Heart left ventricle (tissue), 16 donors: ENCODE data around the gene XPO1. TPM values are rescaled to one million over a fixed set of nuclear protein-coding genes. Genes with fewer than 3 reads are reported as not detected.

Experiments used
- ATAC-seq, 4 donors: fragments of 200-7000 bp; cut with Tn5 transposase; one replicate each; pipeline ENCODE4 v1.9.1; 2020 to 2022; ENCODE audit warnings: moderate library complexity in 4 of 4, mild to moderate bottlenecking in 3 of 4, moderate number of reproducible peaks in 1 of 4
- DNase-seq, 5 donors: peaks; one replicate each; pipeline ENCODE4 v3.0.0-alpha.2; 2020
- H3K27ac ChIP-seq, 12 donors: fragments of 200-600 bp; sonication (generic) in 4 of 12; one replicate each; pipeline versions ENCODE4 v1.5.0 to v1.8.0; 2016 to 2022; ENCODE audit warnings: mild to moderate bottlenecking in 2 of 12
- H3K27me3 ChIP-seq, 9 donors: fragments of 200-600 bp; sonication (generic) in 2 of 9; one replicate each; pipeline versions ENCODE4 v1.5.1 to v1.8.0; 2016 to 2022; ENCODE audit warnings: mild to moderate bottlenecking in 3 of 9
- H3K36me3 ChIP-seq, 9 donors: fragments of 200-600 bp; sonication (generic) in 2 of 9; one replicate each; pipeline versions ENCODE4 v1.5.0 to v1.8.0; 2018 to 2022; ENCODE audit warnings: mild to moderate bottlenecking in 2 of 9
- H3K4me1 ChIP-seq, 12 donors: fragments of 200-600 bp; sonication (generic) in 4 of 12; one replicate each; pipeline versions ENCODE4 v1.5.0 to v1.8.0; 2016 to 2022; ENCODE audit warnings: mild to moderate bottlenecking in 3 of 12
- H3K4me3 ChIP-seq, 12 donors: fragments of 200-600 bp; sonication (generic) in 4 of 12; one replicate each; pipeline versions ENCODE4 v1.5.0 to v1.8.0; 2017 to 2022; ENCODE audit warnings: mild to moderate bottlenecking in 9 of 12, moderate library complexity in 4 of 12
- H3K9me3 ChIP-seq, 12 donors: fragments of 200-600 bp; sonication (generic) in 4 of 12; one replicate each; pipeline versions ENCODE4 v1.5.0 to v1.8.0; 2016 to 2022; ENCODE audit warnings: mild to moderate bottlenecking in 1 of 12
- CTCF ChIP-seq, 12 donors: fragments of 200-600 bp; sonication (generic) in 4 of 12; IDR thresholded peaks; one replicate each; pipeline versions ENCODE4 v1.5.0 to v1.8.0; 2018 to 2022; ENCODE audit warnings: antibody characterized with exemption in 12 of 12, mild to moderate bottlenecking in 5 of 12
- POLR2A ChIP-seq, 2 donors: fragments of 450-650 bp; IDR thresholded peaks; one replicate each; pipeline ENCODE4 v1.6.1; 2017; ENCODE audit warnings: antibody characterized with exemption in 2 of 2, mild to moderate bottlenecking in 2 of 2, moderate library complexity in 2 of 2
- WGBS, 4 donors: extraction: QIAGEN DNeasy Blood & Tissue Kit in 2 of 4; methylation state at CpG; one replicate each; pipeline versions ENCODE4 v1.1.5 to v1.1.7; 2013 to 2018; 5-methylcytosine and 5-hydroxymethylcytosine counted together
- intact Hi-C, 10 donors: fragments of 100-400 bp; cut with DNase I; formaldehyde crosslinking; loops; one replicate each; pipeline versions ENCODE4 v1.11.1 to v1.14.2; 2022
- polyA plus RNA-seq, 2 donors: library from polyadenylated mRNA; stranded (reverse); fragments of 200-250 nt; gene quantifications; one replicate each; pipeline ENCODE4 v1.2.3, GENCODE V29; 2013
- total RNA-seq, 9 donors: library from RNA; depleted of rRNA in 2 of 9; stranded (reverse); fragments of >200 nt in 2 of 9; fragmentation: NEBNext Ultra II Directional in 3 of 9; extraction: Animal tissue kit (Norgen Biotek cat#: 25700) in 3 of 9; gene quantifications; one replicate each; pipeline versions ENCODE4 v1.1.0 to v1.2.4, GENCODE V29; 2016 to 2023
- donor health status: ischemic (EF 13 %, LVEDD 7.1; RV severe dilation, severe dysfunction).
- donor health status: healthy with polysubstance abuse.
- donor health status: DM: no; HTN: yes; CAD: no.
- donor health status: DM: no; HTN: no; CAD: no.
- donor health status: ischemic (EF 25% LVEDD 6.9; RV normal size, moderate dysfunction).
- donor health status: ischemic (EF 25% LVEDD 5.7; RV mildly dilated, moderate dysfunction).
- donor health status: healthy.
- donor health status: DM: yes; HTN: yes; CAD: no.
- donor health status: ischemic (EF 35%, LVEDD 5.7; RV mildly dilated, moderate dysfunction).
- donor health status: nonischemic (EF 11% LVEDD 7.7; RV severe dilation, severe dysfunction).
- donor health status: DM: yes; HTN: yes; CAD: no.
- donor health status: PGD.
- donor health status: ischemic (EF 29% LVEDD 5.4; RV normal size, mild dysfunction).
- donor health status: nonischemic (EF 23%, LVEDD 6.1; RV moderate dilation, normal function).

The XPO1 gene
- total and polyA plus RNA-seq, 11 donors: 31.1 to 110 (median 74.6) TPM

GRCh38 chr2:61562615-61563014 lies 24.5 kb upstream of the XPO1 start:
- no peak for TF ChIP-seq CTCF (IDR thresholded peaks at IDR 0.05)
- no peak for TF ChIP-seq POLR2A (IDR thresholded peaks at IDR 0.05)
- H3K4me3 ChIP-seq: no peak overlapping the region
- WGBS, 4 donors: 95 to 97% (median 97%) methylated on average over 2 of the region's 2 CpGs
- no peaks in the 10 kb centered on the region for H3K36me3 ChIP-seq
- H3K9me3 ChIP-seq: no peaks in the 10 kb centered on the region
- DNase-seq (no peak), ATAC-seq (no peak)
- no peaks in the 10 kb centered on the region for H3K4me1 ChIP-seq
- no peak overlapping the region for H3K27ac ChIP-seq
- no peaks in the 10 kb centered on the region for H3K27me3 ChIP-seq
- intact Hi-C loops: loop anchor here in 2 of 10 donors (5.0 to 10.0 kb wide), 2 partner anchors 35 to 62 kb away; no protein-coding TSS in a partner anchor

GRCh38 chr2:61558160-61558559 lies 20.0 kb upstream of the XPO1 start:
- H3K27ac ChIP-seq: no peak overlapping the region
- intact Hi-C loops: no loop called here
- ATAC-seq: no peak
- no peak overlapping the region for H3K4me3 ChIP-seq
- H3K9me3 ChIP-seq: no peaks in the 10 kb centered on the region
- no peaks in the 10 kb centered on the region for H3K27me3 ChIP-seq
- no peak for TF ChIP-seq CTCF (IDR thresholded peaks at IDR 0.05)
- no peak for TF ChIP-seq POLR2A (IDR thresholded peaks at IDR 0.05)
- no peak for DNase-seq
- H3K36me3 ChIP-seq: no peaks in the 10 kb centered on the region
- H3K4me1 ChIP-seq: no peaks in the 10 kb centered on the region
- WGBS, 4 donors: 74 to 96% (median 82%) methylated on average over 5 of the region's 5 CpGs

GRCh38 chr2:61557381-61557780 lies 19.2 kb upstream of the XPO1 start:
- no peaks in the 10 kb centered on the region for H3K36me3 ChIP-seq
- no peaks in the 10 kb centered on the region for H3K27me3 ChIP-seq
- no peak overlapping the region for H3K4me3 ChIP-seq
- H3K9me3 ChIP-seq: no peaks in the 10 kb centered on the region
- no peaks in the 10 kb centered on the region for H3K4me1 ChIP-seq
- TF ChIP-seq POLR2A (IDR thresholded peaks at IDR 0.05) (no peak), CTCF (IDR thresholded peaks at IDR 0.05) (no peak)
- DNase-seq (no peak), ATAC-seq (no peak)
- WGBS, 4 donors: 76 to 85% (median 82%) methylated on average over 6 of the region's 6 CpGs
- H3K27ac ChIP-seq: no peak overlapping the region
- intact Hi-C loops: no loop called here

GRCh38 chr2:61554604-61555003 lies 16.4 kb upstream of the XPO1 start:
- Histone ChIP-seq H3K4me3 (no peak overlapping the region), H3K36me3 (no peaks in the 10 kb centered on the region), H3K27me3 (no peaks in the 10 kb centered on the region), H3K4me1 (no peaks in the 10 kb centered on the region), H3K27ac (no peak overlapping the region), H3K9me3 (no peaks in the 10 kb centered on the region)
- DNase-seq: no peak
- ATAC-seq: no peak
- WGBS, 4 donors: 83 to 94% (median 88%) methylated on average over 1 of the region's 1 CpG
- intact Hi-C loops: no loop called here
- TF ChIP-seq POLR2A (IDR thresholded peaks at IDR 0.05): no peak
- TF ChIP-seq CTCF (IDR thresholded peaks at IDR 0.05): no peak
